Measurements from ENCODE around the gene TCL1B.
"Not testable (repeated sequence)": the region's sequence is repeated elsewhere in the genome, so short reads cannot be mapped to it uniquely, and the experiment has no call there.

The TCL1B gene, protein sequence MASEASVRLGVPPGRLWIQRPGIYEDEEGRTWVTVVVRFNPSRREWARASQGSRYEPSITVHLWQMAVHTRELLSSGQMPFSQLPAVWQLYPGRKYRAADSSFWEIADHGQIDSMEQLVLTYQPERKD

DNA sequence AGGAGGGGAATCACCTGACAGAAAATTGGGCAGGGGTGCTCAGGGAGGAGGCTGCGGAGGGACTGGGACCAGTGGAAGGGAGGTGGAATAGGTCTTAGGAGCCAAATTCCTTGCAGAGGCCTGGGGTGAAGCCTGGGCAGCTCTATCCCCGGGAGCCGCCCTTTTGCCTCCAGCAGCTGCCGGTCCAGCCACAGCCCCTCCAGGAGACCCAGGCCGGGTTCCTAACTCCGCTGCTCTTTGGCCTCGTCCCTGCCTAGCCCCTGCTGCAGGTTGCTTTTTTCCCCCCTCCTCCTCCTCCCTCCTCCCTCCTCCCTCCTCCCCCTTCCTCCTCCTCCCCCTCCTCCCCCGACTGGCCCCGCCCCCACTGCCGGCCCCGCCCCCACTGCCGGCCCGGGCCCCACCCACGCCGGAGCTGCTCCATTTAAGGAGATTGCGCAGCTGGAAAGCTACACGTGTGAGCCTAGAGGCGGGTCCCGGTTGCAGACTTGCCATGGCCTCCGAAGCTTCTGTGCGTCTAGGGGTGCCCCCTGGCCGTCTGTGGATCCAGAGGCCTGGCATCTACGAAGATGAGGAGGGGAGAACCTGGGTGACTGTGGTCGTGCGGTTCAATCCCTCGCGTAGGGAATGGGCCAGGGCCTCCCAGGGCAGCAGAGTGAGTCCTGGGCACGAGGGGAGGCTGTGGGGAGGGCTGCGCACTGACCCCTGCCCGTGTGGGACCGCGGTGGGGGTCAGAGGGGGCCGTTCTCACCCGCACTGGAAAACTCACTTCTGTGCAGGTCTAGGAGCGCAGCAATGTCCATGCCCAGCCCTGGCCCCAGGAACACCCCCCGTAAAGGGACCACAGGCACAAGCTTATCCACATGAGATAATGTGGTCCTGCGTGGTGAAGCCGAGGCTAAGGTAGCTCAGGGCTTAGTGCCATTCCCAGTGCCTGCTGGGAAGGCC is at the start of gene TCL1B:
TCL1B (plus strand) TSS at position 449 of the 945 bp plus-strand sequence; CDS start at position 491, 42 bp downstream.
- DNase-seq (ENCODE audit: low read depth), result no peak

DNA sequence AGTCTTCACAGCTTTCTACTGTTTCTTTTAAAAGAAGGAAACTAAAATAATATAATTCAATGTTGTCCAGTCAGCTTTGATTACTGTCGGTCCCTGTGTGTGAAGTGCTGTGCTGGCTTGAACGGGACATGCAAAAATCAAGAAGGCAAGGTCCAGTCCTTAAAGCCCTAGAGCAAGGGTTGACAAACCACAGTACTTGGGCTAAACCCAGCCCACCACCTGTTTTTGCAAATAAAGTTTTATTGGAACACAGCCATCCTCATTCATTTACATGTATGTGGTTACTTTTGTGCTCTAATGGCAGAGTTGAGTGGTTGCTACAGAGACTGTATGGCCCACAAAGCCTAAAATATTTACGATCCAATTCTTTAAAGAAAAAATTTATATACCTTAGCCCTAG is 41.2 kb upstream of the TCL1B start:
- no peak for DNase-seq (ENCODE audit: low read depth)

DNA sequence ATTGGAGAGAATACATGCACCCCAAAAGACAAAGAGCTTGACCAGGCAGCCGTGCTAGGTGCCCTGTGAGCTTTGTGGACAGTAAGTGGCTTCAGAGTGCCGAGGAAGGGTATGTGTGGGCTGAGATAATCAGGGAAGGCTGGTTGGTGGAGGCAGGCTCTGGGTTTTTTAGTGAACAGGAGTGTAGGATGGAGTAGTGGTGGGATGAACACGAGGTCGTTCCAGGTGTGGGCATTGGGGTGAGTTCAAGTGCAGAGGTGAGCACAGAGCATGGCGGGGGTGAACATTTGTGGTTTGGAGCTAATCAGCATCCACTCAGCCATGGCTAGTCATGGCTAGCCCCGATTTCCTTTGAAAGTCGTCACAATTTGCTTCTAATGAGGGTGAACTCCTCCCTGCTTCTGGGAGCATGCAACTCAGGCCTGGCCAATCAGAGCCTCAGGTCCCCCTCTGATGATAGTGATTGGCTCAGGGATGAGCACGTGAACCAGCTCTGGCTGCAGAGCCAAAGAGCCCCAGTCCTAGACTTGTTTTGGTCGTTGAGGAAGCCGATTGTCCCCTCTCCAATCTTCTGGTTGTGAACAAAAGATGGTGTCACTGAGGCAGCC is 40.7 kb upstream of the TCL1B start:
- no peak for DNase-seq (ENCODE audit: low read depth)

DNA sequence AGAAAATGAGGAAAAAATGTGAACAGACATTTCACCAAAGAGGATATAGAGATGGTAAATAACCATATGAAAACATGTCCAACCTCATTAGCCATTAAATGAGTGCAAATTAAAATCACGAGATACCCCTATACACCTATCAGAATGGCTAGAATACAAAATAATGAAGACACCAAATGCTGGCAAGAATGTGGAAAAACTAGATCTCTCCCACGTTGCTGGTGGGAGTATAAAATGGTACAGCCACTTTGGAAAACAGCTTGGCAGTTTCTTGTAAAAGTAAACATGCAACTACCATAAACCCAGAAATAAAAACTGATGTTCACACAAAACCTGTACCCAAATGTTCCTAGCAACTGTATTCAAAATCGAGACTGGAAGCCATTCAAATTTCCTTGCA is 38.3 kb upstream of the TCL1B start:
- DNase-seq (ENCODE audit: low read depth), result no peak

DNA sequence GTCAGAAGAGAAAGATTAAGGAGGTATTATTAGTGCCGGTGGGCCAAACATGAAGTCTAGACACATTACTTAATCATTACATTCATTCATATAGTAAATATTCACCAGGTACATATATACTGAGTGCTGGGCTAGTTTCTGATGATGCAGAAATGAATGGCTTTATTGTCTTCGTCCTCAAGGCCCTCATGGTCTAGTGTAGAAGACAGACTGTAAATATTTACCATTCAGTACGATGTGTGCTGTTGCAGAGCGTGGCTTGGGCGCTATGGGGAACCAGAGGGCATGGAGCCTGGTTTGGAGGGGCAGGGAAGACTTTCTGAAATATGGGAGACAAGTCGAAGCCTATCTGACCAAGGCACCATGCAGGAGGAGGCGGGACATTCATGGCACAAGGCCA is 37.0 kb upstream of the TCL1B start:
- DNase-seq (ENCODE audit: low read depth), result no peak

DNA sequence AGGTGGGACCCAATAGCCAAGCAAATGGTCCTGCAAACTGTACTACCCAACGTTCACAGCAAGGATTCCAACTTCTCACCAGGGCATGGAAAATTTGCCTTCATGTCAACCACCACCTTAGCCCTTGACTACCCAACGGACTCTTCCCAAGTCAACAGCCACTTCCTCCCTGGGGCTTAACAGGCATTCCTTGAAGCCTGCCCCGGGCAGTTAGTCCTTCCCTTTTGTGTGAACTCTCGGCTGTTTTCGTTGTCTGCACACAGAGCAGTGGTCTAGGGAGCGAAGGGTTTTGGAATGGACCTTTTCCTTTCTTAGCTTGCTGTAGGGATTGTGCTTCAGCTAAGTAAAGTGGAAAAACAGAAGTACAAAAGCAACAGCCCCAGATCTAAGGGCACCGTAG is 35.2 kb upstream of the TCL1B start:
- DNase-seq (ENCODE audit: low read depth), result no peak

DNA sequence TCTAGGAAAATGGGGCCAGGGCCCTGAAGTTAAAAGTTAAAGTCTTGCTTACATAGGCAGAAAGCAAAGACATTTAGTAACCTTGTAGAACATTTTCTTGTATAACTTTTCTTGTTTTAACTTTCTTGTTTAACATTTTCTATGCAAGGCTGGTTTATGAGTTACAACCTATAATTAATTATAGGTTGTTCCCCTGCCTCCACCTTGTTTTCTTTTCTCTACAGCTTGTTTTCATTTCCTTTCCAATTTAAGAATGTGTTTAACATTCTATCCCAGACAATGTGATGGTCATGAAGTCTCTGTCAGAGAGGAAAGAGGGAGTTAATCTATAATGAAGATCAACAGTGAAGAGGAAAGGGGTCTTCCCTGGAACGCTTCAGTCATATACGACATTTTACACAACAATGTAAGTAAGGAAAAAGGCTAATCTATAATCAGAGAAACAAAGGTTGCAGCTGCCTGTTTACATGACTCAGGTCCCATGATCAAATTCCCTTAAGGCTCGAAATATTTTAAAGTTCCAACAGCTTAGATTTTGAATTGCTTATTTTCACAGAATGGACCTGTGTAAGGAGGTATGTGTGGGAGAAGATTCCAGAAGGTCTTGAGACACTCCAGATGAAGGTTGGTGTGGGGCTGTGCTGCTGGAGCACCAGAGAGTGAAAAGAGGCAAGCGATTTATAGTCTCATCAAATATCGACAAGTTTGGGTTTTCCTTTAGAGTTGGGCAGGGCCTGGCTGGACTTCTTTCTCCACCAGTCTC is 34.2 kb upstream of the TCL1B start:
- no peak for DNase-seq (ENCODE audit: low read depth)

DNA sequence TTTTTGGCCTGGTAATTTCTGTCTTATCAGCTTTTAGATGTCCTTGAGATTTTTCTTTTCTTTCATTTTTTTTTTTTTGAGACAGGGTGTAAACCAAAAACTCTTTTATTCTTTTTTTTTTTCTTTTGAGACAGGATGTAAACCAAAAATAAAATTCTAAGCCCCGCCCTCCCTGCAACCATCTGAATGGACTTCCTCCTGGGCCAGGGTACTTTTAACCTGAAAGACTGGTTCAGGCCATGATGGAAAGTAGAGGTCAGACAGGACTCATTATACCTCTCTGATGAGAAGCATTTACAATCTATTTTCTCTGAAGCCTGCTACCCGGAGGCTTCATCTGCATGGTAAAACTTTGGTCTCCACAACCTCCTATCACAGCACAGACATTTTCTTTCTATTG is 33.5 kb upstream of the TCL1B start:
- DNase-seq (ENCODE audit: low read depth), result no peak

DNA sequence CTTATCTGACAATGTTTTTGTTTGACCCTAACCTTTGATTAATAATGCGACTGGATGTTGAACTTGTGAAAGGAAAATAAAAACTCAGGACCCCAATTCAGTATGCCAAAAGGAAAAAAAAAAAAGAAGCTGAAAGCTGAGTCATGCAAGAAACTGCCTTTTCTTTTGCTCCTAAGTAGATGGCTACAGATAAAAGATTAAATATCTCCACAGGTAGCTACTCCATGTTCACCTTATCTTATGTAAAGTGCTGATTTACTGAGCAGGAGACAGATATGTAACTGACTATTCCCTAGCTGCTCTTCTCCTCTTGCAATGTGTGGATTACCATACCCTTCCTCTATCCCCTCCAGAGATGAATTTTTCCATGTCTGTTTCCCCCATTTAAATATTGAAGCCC is 30.8 kb upstream of the TCL1B start:
- DNase-seq (ENCODE audit: low read depth), result no peak

DNA sequence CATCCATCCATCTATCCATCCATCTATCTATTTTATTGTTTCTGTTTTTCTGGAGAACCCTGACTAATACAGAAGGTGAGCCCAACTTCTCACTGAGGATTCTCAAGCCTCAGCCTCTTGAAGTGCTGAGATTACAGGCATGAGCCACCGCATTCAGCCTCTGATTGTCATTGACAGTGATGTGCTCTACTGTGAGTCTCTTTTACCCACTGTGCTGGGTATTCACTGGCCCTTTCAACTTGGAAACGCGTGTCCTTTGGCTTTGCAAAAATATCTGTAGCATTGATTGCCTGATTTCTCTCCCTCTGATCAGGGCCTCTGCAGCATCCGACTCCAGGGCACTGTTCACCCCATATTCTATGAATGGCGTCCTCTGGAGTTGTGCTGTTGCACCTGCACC is 29.6 kb upstream of the TCL1B start:
- no peak for DNase-seq (ENCODE audit: low read depth)

DNA sequence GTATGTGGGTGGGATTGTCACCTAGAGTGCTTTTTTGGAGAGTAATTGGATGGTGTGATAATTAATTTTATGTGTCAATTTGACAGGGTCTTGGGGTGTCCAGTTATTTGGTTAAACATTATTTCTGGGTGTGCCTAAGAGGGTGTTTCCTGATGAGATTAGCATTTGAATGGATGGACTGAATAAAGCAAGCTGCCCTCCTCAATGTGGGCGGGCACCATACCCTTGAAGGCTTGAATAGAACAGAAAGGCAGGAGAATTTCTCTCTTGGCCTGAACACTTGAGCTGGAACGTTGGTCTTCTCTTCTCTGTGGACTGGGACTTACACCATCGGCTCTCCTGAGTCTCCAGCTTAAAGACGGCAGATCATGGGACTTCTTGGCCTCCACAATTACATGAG is 28.8 kb upstream of the TCL1B start:
- DNase-seq (ENCODE audit: low read depth), result no peak

DNA sequence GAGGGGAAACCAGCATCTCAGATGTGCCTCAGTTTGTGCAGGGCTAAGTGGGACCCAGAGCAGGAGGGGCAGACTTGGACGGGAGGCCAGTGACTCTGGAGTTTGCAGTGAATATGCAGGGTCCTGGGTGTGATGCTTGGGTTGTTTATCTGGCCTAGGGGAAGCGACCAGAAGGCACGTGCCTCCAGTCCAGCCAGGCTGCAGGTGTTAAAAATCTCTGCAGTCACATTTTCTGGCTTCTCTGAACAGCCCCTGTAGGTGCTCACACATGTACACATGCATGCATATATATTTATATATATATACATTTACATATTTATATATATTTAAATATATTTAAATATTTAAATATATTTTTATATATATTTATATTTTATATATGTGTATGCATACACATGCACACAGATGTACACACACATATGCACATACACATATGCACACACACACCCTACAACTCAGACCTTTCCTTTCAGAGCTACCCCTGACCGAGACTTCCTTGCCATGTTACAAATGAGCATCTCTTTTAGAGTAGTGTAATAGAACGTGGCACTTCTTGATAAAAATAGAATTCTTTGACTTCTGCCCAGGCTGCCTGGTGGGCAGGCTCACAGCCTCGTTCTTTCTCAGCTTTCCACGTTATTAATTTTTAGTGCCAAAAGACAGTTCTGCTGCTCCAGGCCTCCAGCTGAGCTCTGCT is 26.8 kb upstream of the TCL1B start:
- DNase-seq (ENCODE audit: low read depth), result no peak

DNA sequence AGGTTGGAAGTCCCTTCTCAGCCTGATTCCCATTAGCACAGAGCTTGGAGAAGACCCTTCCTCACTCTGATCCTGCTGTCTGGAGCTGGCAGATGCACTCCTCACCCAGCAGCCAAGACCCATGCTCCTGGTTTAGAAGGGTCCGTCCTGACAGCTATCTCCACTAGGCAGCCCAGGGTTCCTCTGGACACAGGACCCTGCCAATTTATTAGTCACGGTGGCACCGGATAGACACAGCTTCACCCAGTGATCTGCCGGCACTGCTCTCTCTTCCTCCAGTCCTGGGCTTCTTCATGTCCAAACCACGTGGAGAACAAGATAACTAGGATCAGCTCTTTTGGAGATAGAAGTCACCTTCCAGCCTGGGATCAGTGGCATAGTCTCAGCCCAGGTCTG is 26.2 kb upstream of the TCL1B start:
- no peak for DNase-seq (ENCODE audit: low read depth)

DNA sequence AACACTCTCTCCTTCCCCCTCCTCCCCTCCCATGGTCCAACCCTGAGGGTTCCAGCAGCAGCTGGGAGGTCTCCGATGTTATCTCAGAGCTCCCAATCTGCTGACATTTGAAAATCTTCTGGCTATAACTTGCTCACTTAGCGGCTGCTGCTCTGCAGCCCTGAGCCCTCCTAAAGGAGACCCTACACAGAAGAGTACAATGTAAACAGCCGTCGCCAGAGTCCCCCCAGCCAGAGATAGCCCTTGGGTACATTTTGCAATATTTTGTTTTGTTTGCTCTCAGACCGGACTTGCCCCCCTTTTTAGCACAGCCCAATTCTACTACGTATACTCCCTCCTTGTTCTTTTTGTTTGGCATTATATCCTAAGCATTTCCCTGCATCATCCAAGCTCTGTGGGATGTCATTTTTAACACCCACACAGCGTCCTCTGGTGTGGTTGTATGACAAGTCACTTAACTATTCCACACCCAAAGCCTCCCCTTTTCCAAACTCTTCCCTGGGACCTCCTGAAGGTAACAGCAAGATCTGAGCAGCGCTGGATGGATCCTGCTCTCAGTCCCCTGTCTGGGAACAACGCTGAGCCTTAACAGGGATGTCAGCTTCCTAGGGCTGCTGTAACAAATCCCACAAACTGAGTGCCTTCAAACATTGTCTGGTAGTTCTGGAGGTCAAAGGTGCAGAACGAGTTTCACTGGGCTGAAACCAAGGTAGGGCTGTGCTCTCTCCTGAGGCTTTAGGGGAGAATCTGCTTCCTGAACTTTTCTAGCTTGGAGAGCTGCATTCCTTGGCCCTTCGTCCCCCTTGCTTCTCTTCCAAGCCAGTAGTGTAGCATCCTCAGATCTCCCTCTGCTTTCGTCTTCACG is 25.3 kb upstream of the TCL1B start:
- DNase-seq (ENCODE audit: low read depth), result no peak

DNA sequence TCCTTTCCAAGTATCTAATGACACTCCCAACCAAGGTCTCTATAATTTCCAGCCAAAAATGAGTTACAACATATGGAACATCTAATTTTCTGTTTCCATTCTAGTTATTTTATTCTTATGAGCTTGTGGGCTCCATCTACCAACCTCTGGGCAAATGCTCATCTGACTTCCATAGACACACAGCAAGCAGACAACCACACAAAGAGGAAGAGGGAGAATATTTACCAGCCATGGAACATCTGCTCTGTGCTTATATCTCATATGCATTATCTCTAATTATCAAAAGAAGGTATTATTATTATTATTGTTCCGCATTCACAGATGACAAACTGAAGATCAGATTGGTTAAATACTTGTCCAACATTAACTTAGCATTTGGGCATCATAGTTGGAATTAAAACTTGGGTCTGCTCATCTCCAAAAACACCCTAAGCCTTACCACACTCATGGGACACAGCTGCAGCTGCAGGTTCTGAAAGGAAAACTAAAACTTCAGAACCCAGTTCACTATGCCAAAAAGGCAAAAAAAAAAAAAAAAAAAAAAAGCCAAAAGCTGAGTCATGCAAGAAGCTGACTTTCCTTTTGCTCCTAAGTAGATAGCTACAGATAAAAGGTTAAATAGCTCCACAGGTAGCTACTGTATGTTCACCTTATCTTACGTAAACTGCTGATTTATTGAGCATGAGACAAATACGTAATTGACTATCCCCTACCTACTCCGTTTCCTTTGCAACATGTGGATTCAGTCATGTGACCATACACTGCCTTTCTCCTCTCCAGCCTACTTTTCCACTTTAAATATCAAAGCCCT is 23.6 kb upstream of the TCL1B start:
- DNase-seq (ENCODE audit: low read depth), result no peak

DNA sequence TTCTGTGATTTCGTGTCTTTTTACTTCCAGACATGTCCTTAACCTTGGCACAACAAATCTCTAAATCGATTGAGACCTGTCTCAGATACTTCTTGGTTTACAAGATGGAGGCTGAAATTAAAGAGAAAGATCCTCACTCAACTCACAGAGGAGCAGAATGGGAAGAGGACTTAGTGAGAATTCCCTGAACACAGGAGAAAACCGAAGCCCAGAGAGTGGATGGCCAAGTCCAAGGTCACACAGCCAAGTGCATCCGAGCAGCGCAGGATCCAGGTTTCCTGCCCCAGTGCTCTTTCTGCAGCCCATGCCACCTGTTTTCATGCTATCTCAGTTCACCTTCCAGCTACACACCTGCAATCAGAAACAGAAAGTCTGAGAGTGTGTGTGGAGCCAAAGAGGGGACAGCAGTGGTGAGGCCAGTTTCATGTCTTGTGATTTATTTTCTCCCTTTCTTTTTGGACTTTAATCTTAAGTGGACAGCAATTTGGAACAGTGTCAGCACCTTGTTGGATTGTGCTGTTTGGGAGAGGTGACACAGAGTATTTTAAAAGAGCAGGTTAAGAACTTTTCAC is 22.9 kb upstream of the TCL1B start:
- no peak for DNase-seq (ENCODE audit: low read depth)

DNA sequence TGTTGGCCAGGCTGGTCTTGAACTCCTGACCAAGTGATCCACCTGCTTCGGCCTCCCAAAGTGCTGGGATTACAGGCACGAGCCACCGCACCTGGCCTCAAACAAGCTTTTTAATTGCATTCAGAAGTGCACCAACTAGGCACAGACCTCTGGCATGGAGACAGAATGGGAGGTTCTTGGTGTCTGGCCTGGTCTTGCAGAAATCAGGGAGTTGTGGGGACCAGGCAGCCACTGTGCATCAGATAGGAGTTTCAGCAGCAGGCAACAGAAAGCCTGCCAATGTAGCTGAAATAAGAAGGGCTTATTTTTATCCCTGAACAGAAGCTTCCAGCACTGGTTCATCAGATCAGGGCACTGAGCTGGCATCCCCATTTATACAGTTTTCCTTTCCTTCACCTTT is 22.2 kb upstream of the TCL1B start:
- no peak for DNase-seq (ENCODE audit: low read depth)

DNA sequence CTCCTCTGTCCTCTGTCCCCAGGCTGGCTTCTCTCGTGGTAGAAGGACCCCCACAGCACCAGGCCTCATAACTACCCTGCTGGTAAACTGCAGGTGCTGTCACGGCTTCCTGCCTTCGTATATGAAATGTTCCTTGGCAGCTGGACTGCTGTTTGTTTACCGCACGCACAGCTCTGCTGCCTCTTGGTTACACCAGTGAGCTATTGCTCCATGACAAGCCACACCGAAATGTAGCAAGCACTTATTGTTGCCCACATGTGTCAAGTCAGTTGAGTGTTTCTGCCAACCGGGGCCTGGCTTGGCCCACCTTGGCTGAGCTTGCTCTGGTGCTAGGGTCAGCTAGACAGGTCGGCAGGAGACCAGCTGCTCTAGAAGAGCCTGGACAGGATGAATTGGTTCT is 21.7 kb upstream of the TCL1B start:
- no peak for DNase-seq (ENCODE audit: low read depth)

DNA sequence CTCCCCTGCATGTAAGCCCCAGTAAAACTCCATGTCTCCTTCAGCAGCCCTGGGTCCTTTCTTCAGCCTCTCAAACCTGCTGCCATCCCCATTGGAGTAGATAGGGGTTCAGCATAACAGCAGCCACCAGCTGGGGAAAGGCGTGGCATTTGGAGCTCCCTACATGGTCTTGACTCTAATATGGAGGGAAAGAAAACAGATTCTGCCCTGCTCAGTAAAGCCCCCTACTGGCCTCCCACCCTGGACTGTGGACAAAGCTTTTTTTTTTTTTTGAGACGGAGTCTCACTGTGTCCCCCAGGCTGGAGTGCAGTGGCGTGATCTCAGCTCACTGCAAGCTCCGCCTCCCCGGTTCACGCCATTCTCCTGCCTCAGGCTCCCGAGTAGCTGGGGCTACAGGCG is 20.7 kb upstream of the TCL1B start:
- DNase-seq (ENCODE audit: low read depth), result not testable (repeated sequence)

DNA sequence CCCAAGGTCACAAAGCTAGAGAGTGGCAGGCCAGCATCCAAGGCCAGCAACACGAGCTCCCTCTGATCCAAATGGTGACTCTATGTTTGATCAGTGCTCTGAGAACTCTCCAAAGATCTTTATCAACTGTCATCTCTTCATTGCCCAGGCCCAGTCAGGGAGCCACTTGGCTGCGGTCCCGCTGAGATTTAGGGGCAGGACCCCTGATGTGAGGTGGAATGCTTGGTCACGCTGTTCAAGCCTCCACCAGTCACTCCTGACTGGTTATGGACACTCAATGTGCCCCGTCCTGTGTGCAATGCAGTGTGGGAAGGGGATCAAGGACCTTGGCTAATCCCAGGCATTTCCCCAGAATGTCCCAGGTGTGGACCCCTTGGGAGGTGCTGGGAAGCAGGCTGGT is 19.8 kb upstream of the TCL1B start:
- DNase-seq (ENCODE audit: low read depth), result no peak
